OCI-LY7 (cell line): ENCODE data around the gene NIPBL. TPM values are rescaled to one million over a fixed set of nuclear protein-coding genes. Genes with fewer than 3 reads are reported as not detected.

Source experiments
- BruUV-seq: library from RNA; stranded (reverse); fragments of 400-500 nt; replicated peaks from 2 replicates; lab custom pipeline; 2021; lab: Mats Ljungman, UMichigan
- CTCF ChIA-PET: fragments of 300-600 bp; sonication (Branson Sonifier 250); formaldehyde crosslinking; loops from one replicate; lab custom pipeline; 2022; ENCODE audit warnings: antibody characterized with exemption; ENCODE audit not compliant: unreplicated experiment; lab: Charles Lee
- POLR2A ChIA-PET: fragments of 300-600 bp; sonication (Branson Sonifier 250); formaldehyde crosslinking; loops from one replicate; lab custom pipeline; 2022; ENCODE audit warnings: antibody characterized with exemption; lab: Charles Lee
- DNase-seq: peaks from one replicate; pipeline ENCODE4 v3.0.0-alpha.2; 2015; ENCODE audit warnings: low spot score
- H2AFZ ChIP-seq: fragments of 200-600 bp; sonication (generic), shearing (Covaris generic); 2 replicates; pipeline ENCODE4 v1.6.1; 2014; ENCODE audit warnings: mild to moderate bottlenecking, antibody characterized with exemption, low read length, moderate library complexity
- H3K27ac ChIP-seq: fragments of 200-600 bp; sonication (generic); 2 replicates; pipeline ENCODE4 v1.5.1; 2014; ENCODE audit warnings: mixed run types, low read depth, mild to moderate bottlenecking, moderate library complexity, low read length, inconsistent platforms; ENCODE audit not compliant: poor library complexity, severe bottlenecking
- H3K36me3 ChIP-seq: fragments of 200-600 bp; sonication (generic); 2 replicates; pipeline ENCODE4 v1.6.1; 2014; ENCODE audit warnings: mild to moderate bottlenecking, antibody characterized with exemption, low read length, moderate library complexity, mixed read lengths; ENCODE audit not compliant: insufficient read depth
- H3K4me1 ChIP-seq: fragments of 200-600 bp; sonication (generic); 2 replicates; pipeline ENCODE4 v1.5.1; 2014; ENCODE audit warnings: mild to moderate bottlenecking, low read length; ENCODE audit not compliant: insufficient read depth, poor library complexity, severe bottlenecking
- H3K4me2 ChIP-seq: fragments of 200-600 bp; sonication (generic); 2 replicates; pipeline ENCODE4 v1.6.1; 2014; ENCODE audit warnings: mild to moderate bottlenecking, low read length
- H3K4me3 ChIP-seq: fragments of 200-600 bp; sonication (generic); 2 replicates; pipeline ENCODE4 v1.5.1; 2014; ENCODE audit warnings: mild to moderate bottlenecking, low read depth, low read length; ENCODE audit not compliant: poor library complexity, severe bottlenecking
- H3K79me2 ChIP-seq: fragments of 200-600 bp; sonication (generic); 2 replicates; pipeline ENCODE4 v1.6.1; 2016; ENCODE audit warnings: low read depth, mild to moderate bottlenecking, low read length, moderate library complexity, mixed read lengths; ENCODE audit not compliant: insufficient read depth
- H3K9me2 ChIP-seq: fragments of 200-600 bp; sonication (generic); 2 replicates; pipeline ENCODE4 v1.6.1; 2016; ENCODE audit warnings: mild to moderate bottlenecking, low read length, mixed read lengths; ENCODE audit not compliant: insufficient read depth
- H3K9me3 ChIP-seq: fragments of 200-600 bp; sonication (generic); 2 replicates; pipeline ENCODE4 v1.6.1; 2014; ENCODE audit warnings: mild to moderate bottlenecking, mixed run types, low read length, mixed read lengths
- H4K20me1 ChIP-seq: fragments of 200-600 bp; sonication (generic); 2 replicates; pipeline ENCODE4 v1.6.1; 2014; ENCODE audit warnings: mild to moderate bottlenecking, antibody characterized with exemption, low read length, moderate library complexity, mixed read lengths; ENCODE audit not compliant: insufficient read depth
- EZH2phosphoT487 ChIP-seq: fragments of 200-600 bp; sonication (generic); IDR thresholded peaks from 2 replicates; pipeline ENCODE4 v1.6.1; 2018; ENCODE audit warnings: low read depth, borderline replicate concordance, mild to moderate bottlenecking, mixed run types, antibody characterized with exemption, low read length, moderate library complexity, mixed read lengths
- intact Hi-C: fragments of 100-400 bp; cut with micrococcal nuclease; formaldehyde crosslinking; loops from one replicate; pipeline ENCODE4 v1.10.0; 2022; ENCODE audit not compliant: unreplicated experiment
- total RNA-seq, 2 experiments: library from RNA; depleted of rRNA in 1 of 2; stranded (reverse); fragments of >200 nt in 1 of 2; shearing (Covaris generic) in 1 of 2; gene quantifications; 2 replicates each; pipeline ENCODE4 v1.2.3, GENCODE V29; 2014 to 2022
- TF ChIP-seq, protein P1 (sequence below): fragments of 200-600 bp; sonication (generic); conservative IDR thresholded peaks from 2 replicates; pipeline ENCODE4 v1.5.1; 2014; ENCODE audit warnings: mild to moderate bottlenecking, antibody characterized with exemption, low read length, moderate library complexity, mixed read lengths

Gene NIPBL
- total RNA-seq, 2 experiments from 2014 or later, result 24.9 to 56.1 TPM

- DNase-seq, result peak; percentile 2
- H3K4me1 ChIP-seq, result no peaks in the 10 kb centered on the region
- ChIA-PET CTCF (no interaction called here), POLR2A (interaction anchor here (0.7 to 1.6 kb wide), 3 partner anchors 8 to 41 kb away, joined by 3 to 7 read pairs (median 3); no protein-coding TSS in a partner anchor)
- no peaks in the 10 kb centered on the region for H4K20me1 ChIP-seq
- intact Hi-C loops, result no loop called here
- no peaks in the 10 kb centered on the region for H3K9me2 ChIP-seq
- H3K4me3 ChIP-seq, result no peak overlapping the region
- TF ChIP-seq EZH2phosphoT487, result no peak
- TF ChIP-seq, protein P1, sequence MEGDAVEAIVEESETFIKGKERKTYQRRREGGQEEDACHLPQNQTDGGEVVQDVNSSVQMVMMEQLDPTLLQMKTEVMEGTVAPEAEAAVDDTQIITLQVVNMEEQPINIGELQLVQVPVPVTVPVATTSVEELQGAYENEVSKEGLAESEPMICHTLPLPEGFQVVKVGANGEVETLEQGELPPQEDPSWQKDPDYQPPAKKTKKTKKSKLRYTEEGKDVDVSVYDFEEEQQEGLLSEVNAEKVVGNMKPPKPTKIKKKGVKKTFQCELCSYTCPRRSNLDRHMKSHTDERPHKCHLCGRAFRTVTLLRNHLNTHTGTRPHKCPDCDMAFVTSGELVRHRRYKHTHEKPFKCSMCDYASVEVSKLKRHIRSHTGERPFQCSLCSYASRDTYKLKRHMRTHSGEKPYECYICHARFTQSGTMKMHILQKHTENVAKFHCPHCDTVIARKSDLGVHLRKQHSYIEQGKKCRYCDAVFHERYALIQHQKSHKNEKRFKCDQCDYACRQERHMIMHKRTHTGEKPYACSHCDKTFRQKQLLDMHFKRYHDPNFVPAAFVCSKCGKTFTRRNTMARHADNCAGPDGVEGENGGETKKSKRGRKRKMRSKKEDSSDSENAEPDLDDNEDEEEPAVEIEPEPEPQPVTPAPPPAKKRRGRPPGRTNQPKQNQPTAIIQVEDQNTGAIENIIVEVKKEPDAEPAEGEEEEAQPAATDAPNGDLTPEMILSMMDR, result peak; percentile 36
- H3K9me3 ChIP-seq, result no peaks in the 10 kb centered on the region
- H3K27ac ChIP-seq, result no peak overlapping the region
- no peaks in the 10 kb centered on the region for H3K79me2 ChIP-seq
- no peak overlapping the region for H2AFZ ChIP-seq
- H3K36me3 ChIP-seq, result peaks cover 73% of the 10 kb centered on the region
- no TSS peak for BruUV-seq
- H3K4me2 ChIP-seq, result no peak overlapping the region
Observed at GRCh38 chr5:37043693-37044092, 167.1 kb downstream of the NIPBL start.

DNA sequence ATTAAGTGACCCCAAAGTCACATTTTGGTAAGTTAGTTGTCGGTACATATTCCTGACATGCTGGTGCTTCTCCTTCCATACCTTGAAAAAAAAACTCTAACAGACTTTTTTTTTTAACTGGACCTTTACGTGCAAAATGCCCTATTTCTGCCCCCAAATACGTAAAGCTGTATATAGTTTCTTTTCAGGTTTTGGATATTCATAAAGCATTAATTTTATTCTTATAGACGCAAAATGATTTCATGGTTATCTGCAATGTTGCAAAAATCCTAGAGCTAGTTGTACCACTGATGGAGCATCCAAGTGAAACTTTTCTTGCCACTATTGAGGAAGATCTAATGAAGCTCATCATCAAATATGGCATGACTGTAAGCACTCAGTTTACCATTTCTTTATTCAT is 167.6 kb downstream of the NIPBL start:
- no peaks in the 10 kb centered on the region for H3K4me1 ChIP-seq
- H3K4me3 ChIP-seq, result no peak overlapping the region
- H3K4me2 ChIP-seq, result no peak overlapping the region
- peaks cover 74% of the 10 kb centered on the region for H3K36me3 ChIP-seq
- TF ChIP-seq, protein P1, result no peak
- no peak for TF ChIP-seq EZH2phosphoT487
- no peaks in the 10 kb centered on the region for H3K79me2 ChIP-seq
- ChIA-PET CTCF (no interaction called here), POLR2A (interaction anchor here (0.7 to 1.6 kb wide), 4 partner anchors 8 to 138 kb away, joined by 3 to 7 read pairs (median 3); no protein-coding TSS in a partner anchor)
- no peaks in the 10 kb centered on the region for H3K9me3 ChIP-seq
- H3K9me2 ChIP-seq, result no peaks in the 10 kb centered on the region
- no TSS peak for BruUV-seq
- DNase-seq, result no peak
- no peak overlapping the region for H3K27ac ChIP-seq
- no peak overlapping the region for H2AFZ ChIP-seq
- intact Hi-C loops, result no loop called here
- no peaks in the 10 kb centered on the region for H4K20me1 ChIP-seq

GRCh38 chr5:37045703-37046102 is 169.1 kb downstream of the NIPBL start:
- ChIA-PET POLR2A (interaction anchor here (0.8 kb wide), 1 partner anchor 13 kb away, joined by 3 read pairs; no protein-coding TSS in a partner anchor), CTCF (no interaction called here)
- H2AFZ ChIP-seq, result no peak overlapping the region
- no peak overlapping the region for H3K4me3 ChIP-seq
- H3K4me2 ChIP-seq, result no peak overlapping the region
- no peaks in the 10 kb centered on the region for H3K9me3 ChIP-seq
- no peaks in the 10 kb centered on the region for H3K4me1 ChIP-seq
- DNase-seq, result no peak
- H3K27ac ChIP-seq, result no peak overlapping the region
- no peaks in the 10 kb centered on the region for H3K79me2 ChIP-seq
- TF ChIP-seq, protein P1, result no peak
- TF ChIP-seq EZH2phosphoT487, result no peak
- H3K36me3 ChIP-seq, result peaks cover 75% of the 10 kb centered on the region
- BruUV-seq, result no TSS peak
- H3K9me2 ChIP-seq, result no peaks in the 10 kb centered on the region
- no peaks in the 10 kb centered on the region for H4K20me1 ChIP-seq
- intact Hi-C loops, result no loop called here
